GM21786 (cell line): ENCODE results near the gene MGA.

Source experiments
- ATAC-seq: cut with Tn5 transposase; IDR thresholded peaks from one replicate; pipeline ENCODE4 v1.9.1; 2021; ENCODE audit not compliant: unreplicated experiment

The MGA gene

GRCh38 chr15:41656188-41656587, 4.0 kb upstream of the MGA start:
- ATAC-seq: no peak

GRCh38 chr15:41658689-41659088, 1.5 kb upstream of the MGA start:
- no peak for ATAC-seq

GRCh38 chr15:41659190-41659589, 1.0 kb upstream of the MGA start:
- ATAC-seq: no peak

DNA sequence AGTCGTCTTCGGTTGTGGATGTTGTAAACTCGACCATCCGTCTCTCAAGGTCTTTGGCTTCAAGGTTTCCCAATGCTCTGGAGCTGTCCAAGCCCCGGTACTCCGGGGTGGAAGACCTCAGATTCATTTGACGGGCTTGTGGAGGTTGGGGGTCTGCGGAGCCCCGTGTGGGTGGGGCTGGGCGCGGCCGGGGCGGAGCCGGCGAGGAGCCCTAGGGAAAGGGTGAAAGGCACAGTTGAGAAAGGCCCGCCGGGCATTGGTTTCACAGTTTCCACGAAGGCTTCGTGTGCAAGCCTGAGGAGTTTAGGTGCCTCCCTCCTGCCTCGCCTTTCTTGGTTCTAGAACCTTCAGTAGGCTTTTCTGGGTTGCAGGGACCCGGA, 360 bp upstream of the MGA start:
- no peak for ATAC-seq

DNA sequence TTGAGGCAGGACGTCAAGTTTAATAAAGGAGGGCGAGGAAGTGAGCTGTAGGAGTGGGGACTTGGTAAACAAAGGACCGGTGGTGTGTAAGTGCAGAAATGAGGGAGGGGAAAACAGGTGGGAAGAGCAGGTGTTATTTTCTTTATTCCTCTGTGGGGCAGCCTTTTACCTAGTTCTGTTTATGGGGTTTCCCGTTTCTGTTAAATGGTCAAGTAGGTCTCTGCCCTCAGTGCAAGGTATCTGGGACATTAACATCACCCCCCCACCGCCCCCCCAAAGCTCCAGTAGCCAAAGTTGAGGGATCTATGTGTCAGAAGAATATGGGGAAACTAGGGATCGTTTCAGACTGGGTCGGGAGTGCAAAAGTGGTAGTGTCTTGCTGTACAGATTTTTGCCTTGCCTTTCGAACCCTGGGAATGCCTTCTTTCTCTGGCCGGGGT, 893 bp downstream of the MGA start:
- no peak for ATAC-seq

DNA sequence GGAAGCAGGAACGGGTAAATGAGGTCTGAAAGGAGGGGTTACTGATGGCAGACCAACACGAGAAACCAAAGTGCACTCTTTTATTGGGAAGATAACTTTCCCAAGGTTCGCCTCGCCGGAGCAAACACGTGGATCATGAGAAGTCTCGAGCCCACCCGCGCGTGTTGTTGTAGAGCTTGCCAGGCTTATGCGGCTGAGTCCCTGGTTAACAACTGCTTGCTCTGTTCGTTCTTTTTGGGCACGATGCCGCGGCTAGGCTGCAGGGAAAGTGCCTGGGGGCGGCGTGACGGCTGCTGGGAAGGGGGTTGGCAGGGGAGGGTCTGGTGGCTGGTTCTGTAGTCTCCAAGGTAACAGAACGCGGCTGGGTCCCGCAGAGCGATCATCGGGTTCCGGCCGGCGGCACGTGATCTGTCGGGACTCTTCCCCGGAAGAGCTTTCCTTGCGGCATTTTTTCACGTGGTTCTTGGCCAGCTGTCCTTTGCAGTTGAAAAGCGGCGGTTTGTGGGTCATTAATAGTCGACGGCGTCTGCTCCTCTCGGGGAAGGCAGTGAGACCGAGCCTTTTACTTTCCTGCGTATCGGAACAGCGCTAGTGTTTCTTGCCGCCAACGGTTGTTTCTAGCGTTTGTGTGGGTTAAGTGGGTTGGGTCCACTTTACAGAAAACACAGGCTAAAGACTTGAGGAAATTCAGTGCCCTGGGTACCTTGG, 1.5 kb downstream of the MGA start:
- no peak for ATAC-seq

DNA sequence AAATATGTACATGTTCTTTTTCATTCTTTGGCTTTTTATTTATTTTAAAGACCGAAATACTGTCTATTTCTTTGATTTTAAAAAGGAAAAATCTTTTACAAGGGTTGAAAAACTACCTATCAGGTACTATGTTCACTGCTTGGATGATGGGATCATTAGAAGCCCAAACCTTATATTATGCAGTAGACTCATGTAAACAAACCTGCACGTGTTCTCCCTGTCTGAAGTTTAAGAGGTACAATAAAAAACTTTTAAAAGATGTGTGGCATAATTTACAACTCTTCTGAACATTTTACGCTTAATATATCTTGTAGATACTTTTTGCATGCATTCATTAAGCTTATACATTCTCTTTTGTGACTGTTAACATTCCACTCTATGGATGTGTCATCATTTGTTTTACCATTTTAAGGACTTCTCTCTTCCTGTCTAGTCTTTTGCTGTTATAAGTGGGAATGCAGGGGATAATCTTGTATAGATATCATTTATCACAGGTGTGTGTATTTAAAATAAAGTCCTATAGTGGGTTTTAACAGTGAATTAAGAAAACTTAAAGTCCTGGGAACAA, 6.2 kb downstream of the MGA start:
- ATAC-seq: no peak

DNA sequence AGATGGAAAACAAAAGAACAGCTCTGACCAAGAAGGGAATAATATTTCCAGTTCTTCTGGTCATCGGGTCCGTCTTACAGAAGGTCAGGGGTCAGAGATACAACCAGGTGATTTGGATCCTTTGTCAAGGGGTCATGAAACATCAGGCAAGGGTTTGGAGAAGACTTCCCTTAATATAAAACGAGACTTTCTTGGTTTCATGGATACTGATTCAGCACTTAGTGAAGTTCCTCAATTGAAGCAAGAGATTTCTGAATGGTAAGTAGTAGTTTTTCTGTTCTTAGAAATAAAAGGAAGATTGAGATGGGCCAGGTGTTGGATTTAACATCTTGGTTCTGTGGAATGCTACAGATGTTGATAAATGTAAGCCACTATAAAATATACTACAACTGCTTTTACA, 9.5 kb downstream of the MGA start:
- no peak for ATAC-seq

DNA sequence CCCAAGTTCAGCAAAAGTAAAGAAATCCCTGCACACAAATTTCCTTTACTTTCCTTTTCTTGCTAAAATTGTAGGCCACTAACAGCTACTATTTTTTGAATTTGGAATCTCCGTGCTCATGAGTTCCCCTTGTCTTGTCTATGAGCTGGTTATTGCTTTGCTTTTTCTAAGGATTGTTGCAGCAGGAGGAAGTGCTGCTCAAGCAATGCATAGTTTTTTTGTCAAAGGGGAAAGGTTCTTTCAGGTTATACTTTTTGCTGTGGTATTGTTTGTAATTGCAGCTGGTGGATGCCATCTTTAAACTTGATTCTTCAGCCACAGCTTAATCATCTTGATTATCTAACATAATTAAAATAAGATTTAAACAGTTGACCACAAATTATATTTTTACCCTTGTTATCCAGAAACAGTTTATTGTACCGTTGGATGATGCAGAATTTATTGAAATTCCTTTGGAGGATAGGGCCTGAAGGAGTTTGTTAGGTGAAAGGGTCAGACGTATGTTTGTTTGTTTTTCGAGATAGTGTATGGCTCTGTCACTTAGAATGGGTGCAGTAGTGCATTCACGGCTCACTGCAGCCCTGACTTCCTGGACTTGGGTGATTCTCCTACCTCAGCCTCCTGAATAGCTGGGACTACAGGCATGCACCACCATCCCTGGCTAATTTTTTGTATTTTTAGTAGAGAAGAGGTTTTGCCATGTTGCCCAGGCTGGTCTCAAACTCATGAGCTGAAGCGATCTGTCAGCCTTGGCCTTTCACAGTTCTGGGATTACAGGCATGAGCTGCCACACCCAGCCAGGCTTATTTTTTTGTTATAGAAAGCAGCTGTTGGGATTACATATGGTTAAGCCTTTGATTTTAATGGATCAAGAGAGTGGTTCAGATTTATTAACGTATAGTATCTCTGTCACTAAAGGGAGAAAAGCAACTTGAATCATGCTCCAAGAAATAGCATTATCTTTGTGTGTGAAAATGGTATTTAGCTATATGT, 11.7 kb downstream of the MGA start:
- no peak for ATAC-seq

GRCh38 chr15:41675337-41675736, 15.1 kb downstream of the MGA start:
- no peak for ATAC-seq

GRCh38 chr15:41678742-41679141, 18.5 kb downstream of the MGA start:
- no peak for ATAC-seq

GRCh38 chr15:41683955-41684354, 23.8 kb downstream of the MGA start:
- ATAC-seq: no peak

DNA sequence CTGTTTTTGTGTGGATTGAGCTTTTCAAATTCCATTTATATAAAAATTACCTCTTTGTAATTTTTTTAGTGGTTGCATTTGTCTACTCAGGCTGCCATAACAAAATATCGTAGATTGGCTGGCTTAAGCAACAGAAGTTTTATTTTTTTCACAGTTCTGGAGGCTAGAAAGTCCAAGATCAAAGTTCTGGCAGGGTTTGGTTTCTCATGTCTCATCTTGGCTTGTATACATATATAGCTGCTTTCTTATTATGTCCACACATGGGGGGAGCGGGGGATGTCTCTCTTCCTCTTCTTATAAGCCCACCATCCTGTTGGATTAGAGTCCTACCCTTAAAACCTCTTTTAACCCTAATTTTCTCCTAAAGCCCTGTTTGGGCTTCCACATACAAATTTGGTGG, 28.5 kb downstream of the MGA start:
- no peak for ATAC-seq

DNA sequence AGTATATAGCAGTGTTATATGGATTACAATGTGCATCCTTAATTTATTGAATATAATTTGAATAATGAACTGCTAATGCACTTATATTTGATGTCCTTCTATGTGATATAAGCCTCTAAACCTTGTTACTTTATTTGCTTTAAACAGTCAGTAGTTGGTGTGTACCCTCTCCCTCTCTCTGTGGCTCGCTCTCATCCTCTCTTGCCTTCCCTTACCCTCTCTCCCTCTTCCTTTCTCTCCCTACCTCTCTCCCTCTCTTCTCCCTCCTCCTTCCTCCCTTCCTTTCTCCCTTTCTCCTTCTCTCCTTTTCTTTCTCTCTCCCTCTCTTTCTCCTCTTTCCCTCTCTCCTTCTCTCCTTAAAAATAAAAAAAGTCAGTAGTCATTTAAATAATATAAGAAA, 28.9 kb downstream of the MGA start:
- ATAC-seq: no peak

GRCh38 chr15:41689834-41690233, 29.6 kb downstream of the MGA start:
- no peak for ATAC-seq

- no peak for ATAC-seq
Observed at GRCh38 chr15:41690636-41691035, 30.4 kb downstream of the MGA start.

- ATAC-seq: no peak
Observed at GRCh38 chr15:41691471-41691870, 31.3 kb downstream of the MGA start.

DNA sequence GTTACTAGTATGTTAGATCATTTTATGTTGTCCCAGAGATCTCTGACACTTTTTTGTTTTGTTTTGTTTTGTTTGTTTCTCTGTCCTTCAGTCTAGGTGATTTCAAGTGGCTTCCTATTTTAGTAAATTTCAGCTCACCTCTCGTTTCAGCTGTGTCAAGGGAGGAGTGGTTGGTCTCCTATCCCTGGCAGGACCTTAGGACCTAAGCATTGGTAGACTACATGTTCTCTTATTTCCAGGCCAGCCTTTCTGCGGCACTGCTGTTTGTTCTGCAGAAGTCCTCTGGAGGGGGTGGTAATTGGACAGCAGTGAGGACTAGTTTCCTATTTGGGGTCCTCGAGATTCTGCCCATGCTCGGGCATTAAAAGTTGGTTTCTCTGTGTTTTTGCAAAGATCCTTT, 31.8 kb downstream of the MGA start:
- no peak for ATAC-seq

DNA sequence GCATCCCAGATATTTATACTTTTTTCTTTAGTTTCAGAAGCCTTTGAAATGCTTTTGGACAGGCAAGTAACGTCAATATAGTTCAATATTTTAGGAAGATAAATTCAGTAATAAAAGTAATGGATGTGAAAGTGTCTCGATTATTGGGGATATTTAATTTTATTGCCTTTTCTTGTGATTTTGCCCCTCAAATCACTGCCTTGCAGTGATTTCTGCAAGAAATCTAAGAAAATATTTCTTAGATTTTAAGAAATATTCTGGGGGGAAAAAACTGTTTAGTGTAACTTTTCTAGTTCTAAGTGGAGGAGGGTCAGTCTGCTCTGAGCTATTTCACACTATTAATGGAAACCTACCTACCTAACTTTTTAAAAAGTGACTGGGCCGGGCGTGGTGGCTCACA, 33.6 kb downstream of the MGA start:
- ATAC-seq: no peak

- ATAC-seq: peak; percentile 81
Observed at GRCh38 chr15:41695750-41696436, 35.7 kb downstream of the MGA start.

DNA sequence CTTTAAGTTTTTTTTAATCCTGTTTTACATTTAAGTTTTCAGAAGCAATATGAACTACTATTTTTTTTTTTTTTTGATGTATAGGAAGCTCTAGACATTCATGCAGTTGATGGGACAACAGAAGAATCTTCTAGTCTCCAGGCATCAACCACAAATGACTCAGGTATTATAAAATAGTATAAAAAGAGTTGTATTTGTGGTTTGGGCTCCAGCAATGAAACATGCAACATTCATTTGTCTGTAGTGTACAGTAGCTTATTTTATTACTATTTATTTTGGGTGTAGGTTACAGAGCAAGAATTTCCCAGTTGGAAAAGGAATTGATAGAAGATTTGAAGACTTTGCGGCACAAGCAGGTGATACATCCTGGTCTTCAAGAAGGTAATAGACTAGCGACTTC, 38.6 kb downstream of the MGA start:
- no peak for ATAC-seq
